ENCODE results near the gene TBC1D8. TPM values are rescaled to one million over a fixed set of nuclear protein-coding genes. Genes with fewer than 3 reads are reported as not detected.

TBC1D8 gene
- total and polyA plus RNA-seq, 2 of the 8 experiments (the other 6 are each of a cell fraction or from before 2014, with no cell fraction given) = 20.8 to 21.8 TPM

- CTCF ChIA-PET (ENCODE audit: partially characterized antibody) = interaction anchor here (1.6 kb wide), 1 partner anchor 26 kb away, joined by 4 read pairs; no protein-coding TSS in a partner anchor
- no peak overlapping the region for H3K56ac ChIP-seq (replicated peaks; ENCODE audit: insufficient read length, low read depth, low read length)
- H4K8ac ChIP-seq (ENCODE audit: extremely low read depth, insufficient read depth, low read length) = no peak overlapping the region
- no peaks in the 10 kb centered on the region for H4K20me1 ChIP-seq (replicated peaks in 1 of 2; ENCODE audit: control insufficient read depth in 1 of 2, insufficient read depth in 2 of 2, low read length in 2 of 2)
- no peaks in the 10 kb centered on the region for H3K27me3 ChIP-seq (replicated peaks in 1 of 4; ENCODE audit: control insufficient read depth in 3 of 4, extremely low read depth in 1 of 4, insufficient read depth in 3 of 4, low read length in 3 of 4)
- no peak overlapping the region for H3K14ac ChIP-seq (ENCODE audit: insufficient read length)
- H3K9me3 ChIP-seq (ENCODE audit: insufficient read depth in 2 of 2, low read depth in 1 of 2, low read length in 1 of 2) = no peaks in the 10 kb centered on the region
- H2BK5ac ChIP-seq (ENCODE audit: low read depth, low read length) = no peak overlapping the region
- no peaks in the 10 kb centered on the region for H3K36me3 ChIP-seq (ENCODE audit: control insufficient read depth in 2 of 4, insufficient read depth in 4 of 4, low read length in 3 of 4)
- H2BK15ac ChIP-seq (ENCODE audit: low read length) = no peak overlapping the region
- H2AFZ ChIP-seq (ENCODE audit: low read length) = no peak overlapping the region
- no peak overlapping the region for H3K23ac ChIP-seq (ENCODE audit: insufficient read length)
- no peak overlapping the region for H4K5ac ChIP-seq (ENCODE audit: insufficient read length, low read depth, low read length)
- WGBS, 2 experiments (ENCODE audit: extremely low coverage in 1 of 2, insufficient coverage in 1 of 2, insufficient read length in 1 of 2, insufficient replicate concordance in 2 of 2, low coverage in 1 of 2, low lambda C conversion rate in 2 of 2, missing lambda C conversion rate in 1 of 2) = 84% methylated on average over 3 of the region's 3 CpGs; no CpG with 5 or more reads in 1 of the 2 experiments
- POLR2A ChIA-PET (ENCODE audit: partially characterized antibody) = interaction anchor here (1.2 kb wide), 1 partner anchor 9 kb away, joined by 4 read pairs; no protein-coding TSS in a partner anchor
- H3K79me1 ChIP-seq (ENCODE audit: low read depth, low read length) = no peaks in the 10 kb centered on the region; the same call in 1 of the 2 replicates
- no peak overlapping the region for H2BK120ac ChIP-seq (replicated peaks; ENCODE audit: low read depth, low read length)
- H2AK5ac ChIP-seq (ENCODE audit: low read depth, low read length) = no peak overlapping the region
- no peak overlapping the region for H3K4me2 ChIP-seq (ENCODE audit: insufficient read depth in 1 of 2, low read depth in 2 of 2, low read length in 2 of 2)
- H4K91ac ChIP-seq (replicated peaks; ENCODE audit: insufficient read length, low read length) = no peak overlapping the region
- H3K23me2 ChIP-seq (ENCODE audit: low read depth, low read length) = no peaks in the 10 kb centered on the region
- peaks cover 0 to 4% (median 1%) of the 10 kb centered on the region in 4 experiments; a peak in 2 of 7 replicates for H3K4me1 ChIP-seq (replicated peaks in 1 of 4; ENCODE audit: control insufficient read depth in 3 of 4, insufficient read depth in 4 of 4, low read length in 3 of 4)
- H3K9ac ChIP-seq (replicated peaks in 1 of 4; ENCODE audit: extremely low read depth in 1 of 4, low read depth in 3 of 4, low read length in 3 of 4) = no peak overlapping the region
- H2BK12ac ChIP-seq (ENCODE audit: low read depth, low read length) = no peak overlapping the region
- H3K79me2 ChIP-seq (ENCODE audit: control insufficient read depth in 1 of 2, insufficient read depth in 2 of 2, low read length in 2 of 2) = no peaks in the 10 kb centered on the region
- H3K27ac ChIP-seq (ENCODE audit: low read depth, low read length) = no peak overlapping the region
- no peak overlapping the region for H3K4ac ChIP-seq (replicated peaks; ENCODE audit: insufficient read length, low read depth, low read length)
- H2BK20ac ChIP-seq (ENCODE audit: low read length) = no peak overlapping the region
- H3K18ac ChIP-seq (ENCODE audit: extremely low read depth, low read length) = no peak overlapping the region
- DNase-seq (ENCODE audit: low read depth in 1 of 2, low spot score in 2 of 2) = no peak
- H3K4me3 ChIP-seq (ENCODE audit: extremely low read depth in 1 of 4, insufficient read depth in 2 of 4, low read depth in 3 of 4, low read length in 4 of 4) = no peak overlapping the region
- no peak for FAIRE-seq
Measured at GRCh38 chr2:101064505-101064867, 86.7 kb downstream of the TBC1D8 start.
